Duodenal mucosa (tissue), 2 donors: Measurements from ENCODE around the gene GCSH.
A peak's percentile ranks its signal among the peaks of the same experiment; 100 is the strongest.

Experiments
- H3K27ac ChIP-seq: one replicate; pipeline ENCODE4 v1.7.0; 2013; ENCODE audit warnings: low read depth, low read length
- H3K27me3 ChIP-seq, 2 donors: one replicate each; pipeline ENCODE4 v1.7.0; 2013; ENCODE audit warnings: low read length in 2 of 2, control low read depth in 1 of 2; ENCODE audit not compliant: insufficient read depth in 2 of 2, control insufficient read depth in 1 of 2
- H3K36me3 ChIP-seq, 2 donors: one replicate each; pipeline ENCODE4 v1.7.0; 2013; ENCODE audit warnings: low read length in 2 of 2, control low read depth in 1 of 2; ENCODE audit not compliant: insufficient read depth in 2 of 2, control insufficient read depth in 1 of 2
- H3K4me1 ChIP-seq, 2 donors: one replicate each; pipeline ENCODE4 v1.7.0; 2013; ENCODE audit warnings: low read length in 2 of 2, control low read depth in 1 of 2; ENCODE audit not compliant: insufficient read depth in 2 of 2, control insufficient read depth in 1 of 2
- H3K4me3 ChIP-seq, 2 donors: one replicate each; pipeline ENCODE4 v1.7.0; 2013; ENCODE audit warnings: low read length in 2 of 2, low read depth in 1 of 2
- H3K9ac ChIP-seq, 2 donors: one replicate each; pipeline ENCODE4 v1.7.0; 2013; ENCODE audit warnings: low read length in 2 of 2, low read depth in 1 of 2
- H3K9me3 ChIP-seq, 2 donors: one replicate each; pipeline ENCODE4 v1.7.0; 2013; ENCODE audit warnings: low read length in 2 of 2, control low read depth in 1 of 2; ENCODE audit not compliant: control insufficient read depth in 1 of 2

Gene GCSH

DNA sequence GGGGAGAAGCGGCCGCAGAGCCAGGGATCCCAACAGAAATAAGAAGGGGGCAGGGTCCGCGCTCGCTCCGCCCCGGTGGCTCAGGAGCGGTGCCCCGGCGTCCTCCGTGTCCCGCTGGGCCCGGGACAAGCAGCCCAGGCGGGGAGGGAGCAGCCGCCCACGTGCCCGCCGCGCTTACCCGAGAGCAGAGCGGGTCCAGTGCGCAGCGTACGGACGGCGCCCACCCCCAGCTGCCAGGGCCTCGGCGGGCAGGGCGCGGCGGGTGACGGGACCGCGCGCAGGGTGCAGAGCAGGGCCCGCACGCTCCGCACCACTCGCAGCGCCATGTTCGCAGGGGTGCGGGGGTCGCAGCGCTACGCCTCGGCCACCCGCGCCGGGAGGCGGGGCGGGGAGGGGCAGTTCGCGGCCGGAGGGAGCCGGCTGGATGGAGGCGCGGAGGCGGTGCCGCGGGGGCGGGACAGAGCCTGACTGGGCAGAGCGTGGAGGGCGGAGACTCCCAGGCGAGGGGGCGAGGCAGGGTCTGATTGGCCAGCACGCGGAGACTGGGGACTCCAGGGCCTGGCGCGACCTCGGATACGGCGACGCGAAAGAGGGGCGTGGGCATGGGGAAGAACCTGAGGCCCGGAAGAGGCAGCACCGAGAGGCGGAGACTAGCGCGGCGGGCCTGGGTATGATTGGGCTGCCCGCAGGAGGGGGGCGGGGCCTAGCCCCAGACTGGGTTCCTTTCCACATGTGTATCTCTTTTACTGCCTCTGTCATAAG, at the start of gene GCSH:
Gene GCSH, minus strand, starts transcription at position 443 of the 762 bp plus-strand sequence. Its CDS starts 117 bp downstream, at position 326.
- Histone ChIP-seq H3K9ac (peak within 1 kb of the TSS; percentile 25 to 66), H3K27me3 (no peaks in the 10 kb centered on the region), H3K4me3 (peak within 1 kb of the TSS; percentile 80 to 85), H3K9me3 (no peaks in the 10 kb centered on the region), H3K27ac (peak within 1 kb of the TSS; percentile 10), H3K36me3 (no peaks in the 10 kb centered on the region), H3K4me1 (peaks cover 4 to 5% of the 10 kb centered on the region in 2 donors)

DNA sequence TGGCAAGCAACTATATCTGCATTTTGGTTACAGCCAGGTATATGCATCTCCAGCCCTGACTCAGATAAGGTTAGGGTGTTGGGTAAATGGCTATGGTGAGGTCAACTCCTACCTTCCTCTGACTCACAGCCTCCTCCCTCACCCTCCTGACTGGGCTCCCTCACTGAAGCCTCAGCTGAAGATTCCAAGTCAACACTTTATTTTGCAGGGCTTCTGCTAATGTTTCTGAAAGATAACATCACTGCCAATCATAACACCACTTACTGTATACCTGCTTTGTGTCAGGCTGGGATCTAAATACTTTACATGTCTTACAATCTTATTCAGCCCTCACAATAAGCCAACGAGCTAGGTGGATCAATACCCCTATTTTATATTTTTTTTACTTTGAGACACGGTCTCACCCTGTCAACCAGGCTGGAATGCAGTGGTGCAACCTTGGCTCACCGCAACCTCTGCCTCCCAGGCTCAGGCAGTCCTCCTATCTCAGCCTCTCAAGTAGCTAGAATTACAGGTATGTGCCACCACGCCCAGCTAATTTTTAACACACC, 47.8 kb upstream of the GCSH start:
- Histone ChIP-seq H3K4me3 (no peak overlapping the region), H3K9ac (no peak overlapping the region), H3K9me3 (no peaks in the 10 kb centered on the region), H3K36me3 (no peaks in the 10 kb centered on the region), H3K4me1 (no peaks in the 10 kb centered on the region), H3K27me3 (no peaks in the 10 kb centered on the region), H3K27ac (no peak overlapping the region)

GRCh38 chr16:81142864-81143263, 46.7 kb upstream of the GCSH start:
- Histone ChIP-seq H3K27ac (no peak overlapping the region), H3K4me1 (no peaks in the 10 kb centered on the region), H3K36me3 (no peaks in the 10 kb centered on the region), H3K9me3 (no peaks in the 10 kb centered on the region), H3K9ac (no peak overlapping the region), H3K27me3 (no peaks in the 10 kb centered on the region), H3K4me3 (no peak overlapping the region)

DNA sequence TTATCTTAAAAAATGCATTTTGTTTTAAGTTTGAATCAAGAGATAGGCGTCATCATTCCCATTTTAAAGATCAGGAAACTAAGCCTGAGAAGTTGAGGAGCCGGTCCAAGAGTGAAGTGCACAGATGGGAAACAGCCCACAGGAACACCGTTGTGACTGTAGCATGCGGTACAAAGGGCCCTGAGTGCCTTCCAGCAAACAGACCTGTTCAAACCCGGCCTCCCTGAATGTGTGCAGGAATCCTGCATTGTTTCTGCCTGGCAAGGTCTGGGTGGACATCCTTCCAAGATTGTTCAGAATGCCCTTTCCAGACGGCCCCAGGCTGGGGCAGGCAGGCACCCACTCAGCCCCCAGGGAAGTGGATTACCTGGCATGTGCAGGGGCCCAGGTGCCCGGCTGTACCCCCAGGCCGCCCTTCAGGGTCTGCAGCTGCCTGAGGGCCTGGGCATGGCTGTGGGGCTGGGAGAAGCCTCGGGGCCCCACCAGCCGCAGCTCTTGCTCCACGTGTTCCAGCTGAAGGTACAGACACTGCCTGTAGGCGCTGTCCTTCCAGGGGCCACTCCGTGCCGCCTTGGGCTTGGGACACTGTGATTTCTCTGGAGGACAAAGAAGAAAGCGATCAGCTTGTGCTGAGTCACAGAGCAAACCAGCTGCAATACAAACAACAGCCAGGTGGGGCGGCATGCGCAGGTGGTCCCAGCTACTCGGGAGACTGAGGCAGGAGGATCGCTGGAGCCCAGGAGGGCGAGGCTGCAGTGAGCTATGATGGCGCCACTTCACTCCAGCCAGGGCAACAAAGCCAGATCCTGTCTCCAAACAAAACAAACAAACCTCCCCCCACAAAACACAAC, 45.0 kb upstream of the GCSH start:
- Histone ChIP-seq H3K9me3 (no peaks in the 10 kb centered on the region), H3K4me3 (no peak overlapping the region), H3K4me1 (no peaks in the 10 kb centered on the region), H3K9ac (no peak overlapping the region), H3K36me3 (no peaks in the 10 kb centered on the region), H3K27ac (no peak overlapping the region), H3K27me3 (no peaks in the 10 kb centered on the region)

DNA sequence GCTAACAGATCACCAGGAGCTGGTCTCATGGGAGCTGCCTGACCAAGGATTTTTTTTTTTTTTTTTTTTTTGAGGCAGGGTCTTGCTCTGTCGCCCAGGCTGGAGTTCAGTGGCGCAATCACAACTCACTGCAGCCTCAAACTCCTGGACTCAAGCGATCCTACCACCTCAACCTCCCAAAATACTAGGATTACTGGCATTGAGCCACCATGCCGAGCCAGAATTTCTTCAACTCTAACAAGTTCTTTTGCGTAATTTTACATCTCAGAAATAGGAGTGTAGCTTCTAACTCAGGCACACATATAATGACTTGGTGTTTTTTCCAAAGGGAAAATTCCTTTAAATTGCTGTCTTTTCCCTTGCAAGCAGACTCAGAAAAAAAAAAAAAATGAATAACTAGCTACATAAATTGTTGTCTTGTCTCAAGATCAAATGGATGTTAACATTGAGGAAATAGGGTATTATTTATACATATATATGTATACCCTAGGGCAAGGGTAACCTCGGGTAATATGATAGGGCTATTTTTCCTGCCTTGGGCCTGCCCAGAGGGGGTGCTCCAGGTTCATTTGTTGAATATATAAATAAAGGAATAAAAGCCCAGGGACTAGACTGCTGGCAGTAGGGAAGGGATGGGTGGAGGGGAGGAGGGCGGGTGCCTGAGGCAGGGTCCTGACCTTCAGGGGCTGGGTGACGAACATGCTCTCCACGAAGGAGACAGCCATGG, 42.8 kb upstream of the GCSH start:
- Histone ChIP-seq H3K27me3 (no peaks in the 10 kb centered on the region), H3K9me3 (no peaks in the 10 kb centered on the region), H3K27ac (no peak overlapping the region), H3K4me1 (no peaks in the 10 kb centered on the region), H3K36me3 (no peaks in the 10 kb centered on the region), H3K9ac (no peak overlapping the region), H3K4me3 (no peak overlapping the region)

- no peak overlapping the region for H3K4me3 ChIP-seq
- H3K4me1 ChIP-seq: no peaks in the 10 kb centered on the region
- H3K9me3 ChIP-seq: no peaks in the 10 kb centered on the region
- H3K27ac ChIP-seq: no peak overlapping the region
- no peaks in the 10 kb centered on the region for H3K27me3 ChIP-seq
- H3K9ac ChIP-seq: no peak overlapping the region
- H3K36me3 ChIP-seq: no peaks in the 10 kb centered on the region
These were observed 41.6 kb upstream of the GCSH start for GRCh38 chr16:81137754-81138153.

DNA sequence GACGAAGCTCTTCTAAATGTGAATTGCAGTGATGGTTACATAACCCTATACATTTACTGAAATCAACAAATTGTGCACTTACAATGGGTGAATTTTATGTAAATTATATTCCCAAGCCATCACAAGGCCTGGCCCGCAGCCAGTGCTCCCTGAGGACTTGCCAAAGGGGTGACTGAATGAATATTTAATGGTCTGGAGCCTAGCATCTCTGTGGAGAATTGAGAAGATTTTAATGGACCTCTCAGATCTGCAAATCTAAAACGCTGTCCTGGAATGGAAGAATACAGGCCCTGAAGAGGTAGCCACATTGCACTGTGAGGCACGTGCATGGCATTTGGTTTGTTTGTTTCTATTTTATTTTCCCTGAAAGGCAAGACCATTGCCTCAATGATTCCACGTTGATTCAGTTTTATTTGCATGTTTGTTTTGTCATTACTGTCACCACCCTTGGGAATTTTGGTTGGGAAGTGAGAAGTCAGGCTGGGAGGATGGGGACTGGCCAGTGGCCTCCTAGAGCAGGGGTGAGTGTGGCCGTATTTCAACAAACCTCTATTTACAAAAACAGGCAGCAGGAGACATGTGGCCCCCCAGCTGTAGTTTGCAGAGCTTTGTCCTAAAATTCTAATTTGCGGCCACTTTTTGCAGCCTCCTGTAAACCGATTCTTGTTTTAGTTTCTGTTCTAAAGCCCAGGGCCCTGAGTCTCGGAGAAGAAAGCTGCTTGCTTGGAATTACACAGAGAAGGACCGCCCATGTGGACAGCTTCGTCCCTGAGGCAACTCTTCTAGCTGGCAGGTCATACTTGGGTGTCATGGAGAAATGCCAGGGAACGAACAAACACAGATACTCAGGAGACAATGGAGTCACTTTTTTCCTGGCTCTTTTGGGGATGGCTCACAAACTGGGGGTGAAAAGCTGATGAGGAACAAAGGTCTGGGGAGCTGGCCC, 40.5 kb upstream of the GCSH start:
- no peaks in the 10 kb centered on the region for H3K36me3 ChIP-seq
- H3K9ac ChIP-seq: no peak overlapping the region
- H3K4me1 ChIP-seq: no peaks in the 10 kb centered on the region
- H3K27me3 ChIP-seq: no peaks in the 10 kb centered on the region
- H3K4me3 ChIP-seq: no peak overlapping the region
- no peaks in the 10 kb centered on the region for H3K9me3 ChIP-seq
- no peak overlapping the region for H3K27ac ChIP-seq

DNA sequence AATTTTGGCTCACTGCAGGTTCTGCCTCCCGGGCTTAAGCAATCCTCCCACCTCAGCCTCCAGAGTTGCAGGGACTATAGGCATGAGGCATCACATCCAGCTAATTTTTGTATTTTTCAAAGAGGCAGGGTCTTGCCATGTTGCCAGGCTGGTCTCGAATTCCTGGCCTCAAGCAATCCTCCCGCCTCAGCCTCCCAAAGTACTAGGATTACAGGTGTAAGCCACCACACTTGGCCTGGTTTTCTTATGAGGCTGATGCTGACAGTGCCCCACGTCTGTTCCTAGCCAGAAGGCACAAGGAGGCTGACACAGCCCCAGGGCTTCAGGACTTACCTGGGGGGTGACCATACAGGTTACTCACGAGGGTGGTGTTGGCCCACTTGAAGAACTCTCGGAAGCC, 33.9 kb upstream of the GCSH start:
- no peaks in the 10 kb centered on the region for H3K27me3 ChIP-seq
- H3K36me3 ChIP-seq: no peaks in the 10 kb centered on the region
- no peaks in the 10 kb centered on the region for H3K9me3 ChIP-seq
- no peaks in the 10 kb centered on the region for H3K4me1 ChIP-seq
- no peak overlapping the region for H3K9ac ChIP-seq
- H3K4me3 ChIP-seq: no peak overlapping the region
- no peak overlapping the region for H3K27ac ChIP-seq

DNA sequence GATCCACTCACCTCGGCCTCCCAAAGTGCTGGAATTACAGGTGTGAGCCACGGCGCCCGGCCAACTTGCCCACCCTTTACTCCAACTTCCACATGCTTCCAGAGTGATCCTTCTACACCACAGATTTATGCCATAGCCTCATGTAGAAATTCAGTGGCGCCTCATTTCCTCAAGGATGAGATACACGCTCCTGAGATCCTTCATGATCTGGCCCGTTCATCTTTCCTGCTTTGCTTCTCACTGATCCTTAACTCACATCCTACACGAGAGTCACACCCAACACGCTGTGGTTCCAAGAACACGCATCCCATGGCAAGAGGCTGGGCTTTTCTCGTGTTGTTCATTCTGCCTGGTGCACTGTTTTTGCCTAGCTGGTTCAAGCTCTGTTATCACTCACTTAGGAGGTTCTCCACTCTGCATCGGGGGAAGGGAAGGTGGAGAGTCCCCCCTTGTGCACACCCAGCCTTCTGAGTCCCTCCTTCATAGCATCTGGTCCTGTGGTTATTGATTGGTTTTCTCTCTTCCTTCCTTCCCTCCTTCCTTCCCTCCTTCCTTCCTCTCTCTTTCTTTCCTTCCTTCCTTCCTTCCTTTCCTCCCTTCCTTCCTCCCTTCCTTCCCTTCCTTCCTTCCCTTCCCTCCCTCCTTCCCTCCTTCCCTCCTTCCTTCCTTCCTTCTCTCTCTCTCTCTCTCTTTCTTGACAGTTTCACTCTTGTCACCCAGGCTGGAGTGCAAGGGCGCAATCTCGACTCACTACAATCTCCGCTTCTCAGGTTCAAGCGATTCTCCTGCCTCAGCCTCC, 32.7 kb upstream of the GCSH start:
- Histone ChIP-seq H3K27me3 (no peaks in the 10 kb centered on the region), H3K9ac (no peak overlapping the region), H3K9me3 (no peaks in the 10 kb centered on the region), H3K27ac (no peak overlapping the region), H3K36me3 (no peaks in the 10 kb centered on the region), H3K4me1 (no peaks in the 10 kb centered on the region), H3K4me3 (no peak overlapping the region)
